Astrocyte of the hippocampus (primary cell): ENCODE measurements around the gene RGS3.

Source experiments
- DNase-seq: peaks from one replicate; pipeline ENCODE4 v3.0.0; 2011; ENCODE audit warnings: low read depth, low spot score

Gene RGS3

DNA sequence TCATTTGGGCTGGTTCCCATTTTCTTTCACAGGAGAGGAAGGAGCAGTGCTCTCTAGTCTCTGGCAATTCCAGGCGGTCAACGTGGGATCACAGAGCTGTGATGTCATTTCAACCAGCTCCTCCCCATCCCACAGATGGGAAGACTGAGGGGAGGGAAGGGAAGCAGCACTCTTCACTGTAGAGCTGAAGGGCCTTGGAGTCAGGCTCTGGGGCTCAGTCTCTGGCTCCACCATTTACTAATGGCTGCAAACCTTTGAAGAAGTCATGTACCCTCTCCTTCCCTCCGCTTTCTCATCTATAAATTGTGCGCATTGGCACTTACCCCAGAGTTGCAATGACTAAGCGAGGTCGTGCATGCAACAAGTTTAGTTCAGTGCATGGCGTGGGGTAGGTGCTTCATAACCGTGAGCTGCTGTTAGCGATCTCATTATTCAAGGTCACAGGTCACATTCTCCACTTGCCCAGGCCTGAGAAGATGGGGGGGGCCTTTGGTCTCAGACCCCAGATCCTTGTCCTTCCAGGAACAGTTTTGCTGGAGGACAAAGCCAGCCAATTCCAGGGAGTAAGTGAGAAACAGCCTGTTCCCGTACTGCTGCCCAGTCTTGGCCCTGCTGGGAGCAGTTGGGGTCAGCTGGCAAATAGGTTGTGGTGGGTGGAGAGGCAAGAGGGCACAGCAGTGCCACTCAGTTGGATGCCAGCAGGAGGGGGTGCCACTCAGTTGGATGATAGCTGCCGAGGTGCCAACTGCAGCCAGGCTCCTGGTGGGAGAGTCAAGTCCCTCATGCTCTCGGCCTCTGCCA lies 136.7 kb downstream of the RGS3 start:
- DNase-seq, result peak; percentile 51

DNA sequence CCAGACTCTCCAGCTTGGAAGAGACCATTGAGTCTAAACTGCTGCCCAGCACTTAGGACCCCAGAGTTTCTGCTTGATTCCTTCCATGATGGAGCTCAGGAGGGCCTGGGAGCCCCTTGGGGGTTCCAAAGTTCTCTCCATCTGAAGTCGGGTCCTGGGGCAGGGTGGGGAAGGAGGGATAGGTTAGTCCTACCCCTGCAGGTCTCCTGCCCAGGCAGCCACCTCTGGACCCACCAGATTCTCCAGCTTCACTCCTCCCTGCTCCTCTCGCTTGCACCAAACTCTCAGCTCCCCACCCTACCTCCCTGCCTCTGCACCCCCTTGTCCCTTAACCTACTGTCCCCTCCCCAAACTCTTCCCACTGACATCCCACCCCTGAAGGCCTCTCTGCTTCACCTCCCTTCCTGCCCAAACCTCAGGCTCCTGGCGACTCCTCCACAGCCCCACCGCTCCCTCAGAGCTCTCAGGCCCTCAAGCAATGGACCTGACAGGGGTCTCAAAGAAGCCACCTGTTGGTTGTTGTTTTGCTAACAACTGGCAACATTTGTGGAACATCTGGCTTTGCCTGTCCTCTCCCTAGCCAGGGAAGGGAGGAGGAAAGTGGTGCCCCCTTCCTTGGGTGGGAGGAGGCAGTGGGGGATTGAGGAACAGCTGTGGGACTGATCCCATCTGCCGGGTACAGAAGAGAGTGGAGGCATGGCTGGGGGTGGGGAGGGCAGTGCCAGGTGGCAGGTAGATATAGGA lies 137.5 kb downstream of the RGS3 start:
- DNase-seq, result no peak

DNA sequence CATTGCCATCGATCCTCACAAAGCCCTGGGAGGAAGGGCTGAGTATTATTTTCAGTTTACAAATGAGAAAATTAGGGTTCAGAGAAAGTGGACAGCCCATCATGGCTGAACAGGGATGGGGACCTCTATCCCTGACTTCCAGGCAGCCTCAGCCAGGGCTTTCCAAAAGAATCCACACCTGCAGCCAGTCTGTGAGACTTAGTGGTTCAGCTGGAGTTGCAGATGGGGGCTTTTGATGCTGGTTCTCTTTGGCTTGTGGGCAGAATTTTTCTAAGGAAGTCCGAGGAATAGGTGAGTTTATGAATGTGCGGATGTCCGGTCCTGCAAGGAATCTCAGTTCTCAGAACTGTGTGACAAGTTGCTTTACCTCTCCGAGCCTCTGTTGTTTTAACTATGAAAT lies 138.1 kb downstream of the RGS3 start:
- no peak for DNase-seq

DNA sequence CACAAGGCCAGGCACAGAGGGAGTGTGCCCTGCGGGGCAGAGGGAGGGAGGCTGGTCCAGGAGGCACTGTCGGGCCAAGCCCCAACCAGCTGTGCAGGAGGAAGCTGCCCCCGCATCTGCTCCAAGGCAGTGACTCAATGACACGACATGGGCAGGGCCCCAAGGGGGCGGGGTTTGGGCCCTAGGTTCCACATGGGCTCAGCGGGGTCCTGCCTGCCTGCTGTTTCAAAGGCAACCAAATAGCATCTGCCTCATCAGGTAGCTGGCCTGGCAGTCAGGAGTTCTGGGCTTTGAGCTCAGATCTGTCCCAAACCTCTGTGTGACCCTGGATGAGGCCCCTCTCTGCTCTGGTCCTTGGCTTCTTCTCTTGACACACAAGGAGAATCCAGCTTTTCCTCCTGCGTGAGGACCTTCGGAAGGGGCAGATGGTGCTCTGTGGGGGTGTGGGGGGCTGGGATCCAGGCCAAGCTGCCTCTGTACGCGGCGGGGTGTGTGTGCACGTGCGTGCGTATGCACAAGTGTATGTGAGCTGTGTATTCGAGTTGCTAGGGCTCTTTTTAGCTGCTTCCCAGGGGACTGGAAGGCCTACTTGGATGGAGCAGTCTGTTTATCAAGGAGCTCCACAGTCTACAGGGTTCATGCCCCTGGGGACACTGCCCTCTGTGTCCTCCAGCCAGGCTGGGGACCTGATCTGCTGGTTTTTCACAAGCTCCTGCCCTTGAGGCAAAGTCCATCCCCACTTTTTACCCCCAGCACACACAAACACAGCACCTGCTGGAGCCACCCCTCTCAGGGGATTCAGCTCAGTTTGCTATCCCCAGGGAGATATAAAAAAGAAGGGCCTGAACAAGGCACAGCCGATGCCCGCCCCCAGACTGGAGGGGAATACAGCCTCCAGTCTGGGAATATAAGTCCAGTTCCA lies 138.9 kb downstream of the RGS3 start:
- peak; percentile 71 for DNase-seq

DNA sequence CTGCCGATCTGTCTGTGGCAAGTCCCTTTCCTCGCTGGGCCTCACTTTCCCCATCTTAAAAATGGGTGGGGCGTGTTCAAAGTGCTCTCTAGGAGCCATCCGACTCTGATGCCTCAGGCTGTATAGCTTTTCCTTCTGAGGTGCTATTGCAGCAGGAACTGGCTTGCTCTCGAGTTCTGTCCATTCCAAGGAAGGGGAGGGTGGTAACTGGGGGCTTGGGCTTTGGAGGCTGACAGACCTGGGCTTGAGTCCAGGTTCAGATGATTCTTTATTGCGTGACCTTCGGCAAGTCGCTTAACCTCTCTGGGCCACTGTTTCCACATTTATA lies 139.5 kb downstream of the RGS3 start:
- DNase-seq, result no peak

DNA sequence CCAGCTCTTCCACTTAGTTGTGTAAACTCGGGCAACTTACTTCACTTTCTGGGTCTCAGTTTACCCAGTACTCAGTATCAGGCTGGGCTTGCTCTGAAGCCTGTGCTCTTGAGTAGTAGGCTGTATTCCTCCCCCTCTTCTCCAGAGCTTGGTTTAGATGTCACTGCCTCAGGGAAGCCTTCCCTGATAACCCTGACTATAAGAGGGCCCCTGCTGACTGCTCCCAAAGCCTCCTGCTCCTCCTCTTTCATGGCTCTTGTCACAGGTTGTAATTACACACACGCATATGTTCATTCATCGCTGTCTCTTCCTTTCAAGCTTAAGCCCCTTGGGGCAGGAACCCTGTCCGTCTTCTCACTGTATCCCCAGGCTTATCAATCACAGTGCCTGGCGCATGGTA lies 140.2 kb downstream of the RGS3 start:
- DNase-seq, result no peak

DNA sequence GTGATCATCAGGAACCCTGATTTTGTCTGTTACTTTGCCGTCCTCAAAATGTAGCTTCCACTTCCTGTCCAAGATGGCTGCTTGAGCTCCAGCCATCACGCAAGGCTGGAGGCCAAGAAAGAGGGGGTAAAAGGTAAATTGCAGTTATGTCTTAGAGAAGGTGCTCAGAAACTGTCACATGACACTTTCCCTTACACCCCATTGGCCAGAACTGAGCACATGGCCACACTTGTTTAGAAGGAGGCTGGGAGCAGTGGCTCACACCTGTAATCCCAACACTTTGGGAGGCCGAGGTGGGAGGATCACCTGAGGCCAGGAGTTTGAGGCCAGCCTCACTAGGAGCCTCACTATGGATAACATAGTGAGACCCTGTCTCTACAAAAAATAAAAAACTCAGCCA lies 140.9 kb downstream of the RGS3 start:
- no peak for DNase-seq

DNA sequence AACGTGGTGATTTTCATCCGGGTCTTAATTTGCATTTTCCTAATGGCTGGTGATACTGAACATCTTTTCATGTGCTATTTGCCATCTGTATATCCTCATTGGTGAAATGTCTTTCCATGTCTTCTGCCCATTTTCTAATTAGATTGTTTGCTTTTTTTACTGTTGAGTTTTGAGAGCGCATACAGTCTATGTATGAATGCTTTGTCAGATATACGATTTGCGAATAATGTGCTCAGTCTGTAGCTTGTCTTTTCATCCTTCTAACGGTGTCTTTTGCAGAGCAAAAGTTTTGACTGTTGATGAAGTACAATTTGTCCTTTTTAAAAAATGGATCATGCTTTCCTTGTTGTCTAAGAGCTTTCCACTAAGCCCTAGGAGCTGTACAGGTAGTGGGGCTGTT lies 143.0 kb downstream of the RGS3 start:
- no peak for DNase-seq

DNA sequence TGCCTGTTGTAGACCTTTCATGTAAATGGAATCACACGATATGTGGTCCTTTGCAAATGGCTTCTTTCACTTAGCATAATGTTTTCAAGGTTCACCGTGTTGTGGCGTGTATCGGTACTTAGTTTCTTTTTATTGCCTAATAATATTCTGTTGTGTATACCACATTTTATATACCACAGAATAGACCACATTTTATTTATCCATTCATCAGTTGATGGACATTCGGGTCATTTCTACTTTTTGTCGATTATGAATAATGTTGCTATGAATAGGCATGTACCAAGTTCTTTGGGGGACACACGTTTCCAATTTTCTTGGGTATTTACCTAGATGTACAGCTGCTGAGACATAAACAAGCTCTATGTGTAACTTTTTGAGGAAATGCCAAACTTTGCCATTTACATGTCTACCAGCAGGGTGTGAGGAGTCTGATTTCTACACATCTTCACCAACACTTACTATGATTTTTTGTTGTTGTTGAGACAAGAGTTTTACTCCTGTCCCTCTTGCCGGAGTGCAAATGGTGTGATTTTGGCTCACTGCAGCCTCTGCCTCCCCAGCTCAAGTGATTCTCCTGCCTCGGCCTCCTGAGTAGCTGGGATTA lies 144.7 kb downstream of the RGS3 start:
- DNase-seq, result no peak

DNA sequence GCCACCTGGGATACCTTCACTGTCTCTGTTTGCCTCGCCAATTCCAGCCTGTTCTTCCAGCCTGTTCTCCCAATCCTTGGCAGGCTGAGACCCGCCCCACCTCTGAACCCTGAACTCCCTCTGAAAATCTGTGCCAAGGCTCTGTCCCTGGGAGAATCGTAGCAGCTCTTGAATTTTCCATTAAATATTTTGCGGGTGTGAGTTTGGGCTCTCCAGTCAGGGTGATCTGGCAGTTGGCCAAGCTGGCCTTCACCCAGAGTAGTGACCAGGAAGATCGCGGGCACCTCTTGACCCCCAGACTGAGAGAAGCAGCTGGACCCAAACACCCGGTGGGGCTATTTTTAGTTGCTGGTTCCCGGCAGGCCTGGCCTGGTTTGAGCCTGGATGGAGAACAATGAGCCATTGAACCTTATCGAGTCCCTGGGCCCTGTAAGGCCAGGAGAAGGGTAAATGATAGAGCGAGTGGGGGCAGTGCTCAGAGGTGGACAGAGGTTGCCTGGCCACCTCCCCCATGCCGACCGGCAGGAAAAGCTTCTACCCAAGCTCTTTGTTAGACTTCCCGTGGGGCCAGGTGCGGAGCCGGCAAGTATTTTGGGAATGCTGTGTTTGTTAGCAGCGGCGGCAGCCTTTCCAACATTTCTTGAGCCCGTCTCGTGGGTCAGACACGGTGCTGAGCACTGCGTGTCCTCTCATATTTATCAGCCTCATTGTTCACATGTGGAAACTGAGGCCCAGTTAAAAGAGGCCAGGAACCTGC lies 146.2 kb downstream of the RGS3 start:
- DNase-seq, result no peak

DNA sequence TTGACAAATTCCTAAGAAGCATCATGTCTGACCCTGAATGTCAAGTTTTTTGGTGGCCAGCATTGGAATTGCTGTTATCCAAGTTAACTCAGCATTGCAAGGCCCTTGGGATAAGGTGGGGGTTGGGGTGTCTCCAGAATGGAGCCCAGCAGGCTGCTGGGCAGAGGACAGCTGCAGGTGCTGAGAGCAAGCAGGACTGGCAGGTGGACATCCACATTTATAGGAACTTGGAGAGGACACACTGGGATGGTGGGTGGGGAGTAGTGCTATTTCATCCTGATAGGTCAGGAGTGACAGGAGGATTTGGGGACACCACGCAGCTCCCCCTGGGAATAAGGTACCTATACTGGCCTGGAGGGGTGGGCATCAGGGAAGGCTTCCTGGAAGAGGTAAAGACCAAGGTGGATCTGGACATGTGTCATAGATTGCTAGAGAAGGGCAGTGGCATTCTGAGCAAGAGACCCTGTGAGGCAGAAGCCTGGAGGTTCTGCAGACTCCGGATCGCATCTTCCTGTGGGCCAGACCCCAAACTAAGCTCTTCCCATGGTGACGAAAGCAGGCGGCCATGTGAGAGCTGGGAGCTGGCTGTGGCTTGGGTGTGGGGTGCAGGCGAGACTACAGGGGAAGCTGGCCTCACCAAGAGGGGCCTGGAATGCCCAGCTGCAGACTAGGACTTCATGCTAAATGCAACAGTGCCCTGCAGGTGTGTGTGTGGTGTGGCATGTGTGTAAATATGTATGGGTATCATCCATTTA lies 148.1 kb downstream of the RGS3 start:
- no peak for DNase-seq

DNA sequence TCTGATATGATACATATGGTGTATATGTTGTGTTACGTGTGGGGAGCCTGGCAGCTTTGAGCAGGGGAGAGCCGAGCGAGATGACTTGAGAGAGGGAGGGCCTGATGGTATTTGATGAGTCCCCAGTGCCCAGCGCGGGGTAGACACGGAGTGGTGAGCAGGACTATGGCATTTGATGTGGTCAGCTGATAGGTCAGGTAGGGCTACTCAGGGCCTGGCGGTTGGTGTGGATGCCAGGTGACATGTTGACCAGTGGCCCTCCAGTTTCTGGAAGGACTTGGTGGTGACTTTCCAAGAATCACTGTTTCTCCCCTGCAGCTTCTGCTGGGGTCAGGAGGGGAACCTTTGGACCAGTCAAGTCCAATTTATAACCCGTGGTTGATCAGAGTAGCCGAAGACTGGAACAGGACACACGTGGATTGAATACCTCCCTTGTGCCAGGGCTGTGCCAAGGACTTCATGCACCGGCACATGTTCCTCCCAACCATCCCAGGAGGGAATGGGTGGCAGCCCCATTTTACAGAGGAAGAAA lies 148.8 kb downstream of the RGS3 start:
- DNase-seq, result no peak

DNA sequence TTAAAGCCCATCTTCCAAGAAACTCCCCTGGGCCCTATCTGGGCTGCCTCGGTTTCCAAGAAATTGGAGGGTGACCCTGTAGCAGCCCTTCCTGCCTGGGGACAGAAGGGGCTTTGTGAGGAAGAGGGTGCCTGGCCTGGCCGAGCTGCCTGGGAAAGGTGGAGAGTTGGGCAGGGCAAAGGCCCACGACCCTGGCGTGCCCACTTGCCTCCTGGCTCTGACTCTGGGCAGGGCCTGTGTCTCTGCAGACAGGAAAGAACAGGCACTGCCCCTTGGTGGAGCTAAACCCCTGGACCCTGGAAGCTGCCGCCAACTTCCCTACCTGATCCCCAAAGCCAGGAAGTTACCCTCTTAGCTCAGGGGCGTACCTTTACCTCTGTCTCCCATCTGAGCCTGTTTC lies 149.3 kb downstream of the RGS3 start:
- DNase-seq, result no peak

DNA sequence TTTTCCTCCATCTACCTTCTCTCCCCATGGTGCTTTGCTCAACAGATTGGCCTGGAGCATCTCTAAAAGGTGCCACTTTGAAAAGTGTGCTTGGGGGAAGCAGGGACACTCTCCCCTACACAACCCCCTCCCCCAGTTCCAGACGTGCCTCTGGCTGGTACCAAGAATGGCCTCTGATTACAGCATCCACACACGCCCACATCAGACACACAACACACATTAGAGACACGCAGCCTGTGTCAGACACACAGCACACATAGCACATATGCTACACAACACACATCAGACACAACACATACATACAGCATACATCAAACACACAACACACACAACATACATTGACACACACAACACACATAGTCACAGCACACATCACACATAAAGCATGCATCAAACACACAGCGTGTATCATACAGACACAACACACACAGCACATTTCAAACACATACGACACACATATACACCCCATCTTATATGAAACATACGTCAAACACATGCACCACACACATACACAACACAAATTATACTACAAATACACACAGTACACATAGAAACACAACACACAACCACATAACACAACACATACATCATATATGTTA lies 150.4 kb downstream of the RGS3 start:
- DNase-seq, result no peak

DNA sequence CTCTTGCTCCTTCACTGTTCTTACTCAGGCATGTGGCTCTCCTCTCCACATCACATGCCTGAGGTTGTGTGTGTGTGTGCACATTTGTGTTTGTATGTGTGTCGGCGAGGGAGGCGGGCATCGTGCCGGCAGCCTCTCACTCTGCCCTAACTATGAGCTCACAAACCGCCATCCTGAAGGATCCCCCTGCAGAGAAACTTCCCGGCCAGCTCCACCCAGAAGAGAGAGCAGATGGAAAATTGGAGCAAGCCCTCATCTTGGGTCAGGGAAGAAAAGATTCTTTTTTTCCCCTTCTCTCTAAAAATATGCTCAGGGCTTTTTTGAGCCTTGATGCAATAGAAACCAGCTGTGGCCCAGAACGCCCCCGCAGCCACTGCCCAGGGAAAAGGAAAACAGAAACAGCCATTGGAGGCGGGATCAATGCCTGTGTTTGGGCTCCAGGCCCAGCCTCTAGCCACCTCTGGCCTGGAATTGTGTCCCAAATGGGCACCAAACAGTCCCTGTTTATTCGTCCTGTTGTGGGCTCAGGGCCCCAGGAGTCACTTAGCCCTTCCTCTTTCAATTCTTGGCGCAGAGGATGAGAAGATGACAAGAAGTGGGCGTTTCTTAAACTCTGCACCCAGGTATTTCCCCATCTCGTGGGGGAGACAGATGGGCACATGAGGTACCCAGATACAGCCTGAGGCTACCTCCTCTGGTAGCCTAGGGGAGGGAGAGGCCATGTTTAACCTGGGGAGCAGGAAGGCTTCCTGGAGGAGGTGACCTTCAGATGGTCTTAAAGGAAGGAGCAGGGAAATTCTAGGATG lies 151.5 kb downstream of the RGS3 start:
- peak; percentile 56 for DNase-seq

DNA sequence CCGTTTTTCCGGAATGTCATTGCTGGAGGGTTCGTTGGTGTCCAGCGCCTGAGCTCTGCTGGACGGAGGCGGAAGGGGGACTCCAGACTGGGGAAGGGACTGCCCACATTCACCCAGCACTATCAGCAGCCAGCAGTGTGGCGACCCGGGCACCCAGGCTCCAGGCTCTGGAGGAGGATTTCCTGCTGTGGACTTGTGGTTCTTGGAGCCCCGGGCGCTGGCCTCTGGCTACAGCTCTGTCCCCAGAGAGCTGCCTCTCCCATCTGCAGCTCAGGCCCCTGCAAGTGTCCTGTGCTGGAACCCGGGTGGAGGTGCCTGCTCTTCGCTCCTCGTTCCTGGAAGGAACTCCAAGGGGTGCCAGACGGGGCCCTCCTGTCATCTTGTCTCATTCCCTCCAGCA lies 152.6 kb downstream of the RGS3 start:
- no peak for DNase-seq

DNA sequence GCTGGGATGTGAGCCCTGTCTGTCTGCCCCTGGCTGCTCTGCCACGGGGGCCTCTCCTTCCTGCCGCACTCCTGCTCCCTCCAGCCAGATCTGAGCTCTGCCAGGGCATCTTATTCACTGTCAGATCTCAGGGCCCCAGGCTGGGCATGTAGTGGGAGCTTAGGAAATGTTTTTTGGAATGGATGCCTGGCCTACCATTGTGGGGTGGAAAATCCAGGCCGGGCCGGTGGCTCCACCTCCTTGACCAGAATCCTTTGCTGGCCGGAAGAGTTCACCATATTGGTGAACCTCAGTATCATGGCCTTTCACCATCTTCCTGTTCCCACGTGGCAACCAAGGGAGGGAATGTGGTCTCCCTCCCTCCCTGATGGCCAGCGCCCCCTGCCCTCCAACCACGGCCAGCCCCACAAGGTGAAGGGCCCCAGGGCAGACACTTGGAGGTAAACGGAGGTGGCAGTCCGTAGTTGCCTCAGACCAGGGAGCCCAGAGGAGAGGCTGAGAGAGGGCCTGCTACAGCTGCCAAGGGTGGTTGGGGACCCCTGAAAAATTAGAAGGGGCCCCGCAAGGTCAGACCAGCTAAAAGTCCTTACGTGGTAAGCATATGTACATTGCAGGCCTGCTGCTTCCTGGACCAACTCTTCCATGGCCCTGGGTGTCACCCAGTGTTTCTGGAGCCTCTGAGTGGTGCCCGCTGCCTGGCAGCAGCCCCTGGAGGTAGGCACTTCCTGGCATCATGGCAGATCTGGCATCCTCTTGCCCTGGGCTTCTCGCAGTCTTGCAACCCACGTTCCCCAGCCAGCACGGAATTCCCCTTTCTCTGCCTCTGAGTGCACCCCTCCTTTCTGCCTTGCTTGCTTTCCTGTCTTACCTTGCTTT lies 153.3 kb downstream of the RGS3 start:
- no peak for DNase-seq

DNA sequence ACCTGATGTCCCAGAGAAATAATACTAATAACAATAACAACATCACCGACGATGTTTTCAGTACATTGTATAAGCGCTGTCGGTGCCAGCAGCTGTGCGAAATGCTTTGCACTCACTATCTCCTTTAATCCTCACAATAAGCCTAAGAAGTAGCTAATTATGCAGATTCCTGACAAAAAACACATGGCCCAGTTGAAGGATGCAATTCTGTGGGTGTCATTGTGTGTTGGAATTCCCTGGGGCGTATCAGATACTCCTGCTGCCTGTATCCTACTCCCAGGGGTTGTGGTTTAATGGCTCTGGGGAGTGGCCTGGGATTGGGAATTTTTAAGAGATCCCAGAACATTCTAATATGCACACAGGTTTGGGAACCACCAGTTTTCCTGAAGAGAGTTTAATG lies 154.0 kb downstream of the RGS3 start:
- DNase-seq, result no peak
